ENCODE data around the gene HSD17B12. TPM values are rescaled to one million over a fixed set of nuclear protein-coding genes. Genes with fewer than 3 reads are reported as not detected.
A peak's percentile ranks its signal among the peaks of the same experiment; 100 is the strongest.

The HSD17B12 gene
- total and polyA plus RNA-seq, 2 experiments from 2014 or later, result 128 to 168 TPM

GRCh38 chr11:43723617-43724016, 43.1 kb downstream of the HSD17B12 start (continued):
- TF ChIP-seq, protein P1, sequence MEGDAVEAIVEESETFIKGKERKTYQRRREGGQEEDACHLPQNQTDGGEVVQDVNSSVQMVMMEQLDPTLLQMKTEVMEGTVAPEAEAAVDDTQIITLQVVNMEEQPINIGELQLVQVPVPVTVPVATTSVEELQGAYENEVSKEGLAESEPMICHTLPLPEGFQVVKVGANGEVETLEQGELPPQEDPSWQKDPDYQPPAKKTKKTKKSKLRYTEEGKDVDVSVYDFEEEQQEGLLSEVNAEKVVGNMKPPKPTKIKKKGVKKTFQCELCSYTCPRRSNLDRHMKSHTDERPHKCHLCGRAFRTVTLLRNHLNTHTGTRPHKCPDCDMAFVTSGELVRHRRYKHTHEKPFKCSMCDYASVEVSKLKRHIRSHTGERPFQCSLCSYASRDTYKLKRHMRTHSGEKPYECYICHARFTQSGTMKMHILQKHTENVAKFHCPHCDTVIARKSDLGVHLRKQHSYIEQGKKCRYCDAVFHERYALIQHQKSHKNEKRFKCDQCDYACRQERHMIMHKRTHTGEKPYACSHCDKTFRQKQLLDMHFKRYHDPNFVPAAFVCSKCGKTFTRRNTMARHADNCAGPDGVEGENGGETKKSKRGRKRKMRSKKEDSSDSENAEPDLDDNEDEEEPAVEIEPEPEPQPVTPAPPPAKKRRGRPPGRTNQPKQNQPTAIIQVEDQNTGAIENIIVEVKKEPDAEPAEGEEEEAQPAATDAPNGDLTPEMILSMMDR (conservative IDR thresholded peaks at IDR 0.05; ENCODE audit: low read depth in 2 of 2), result no peak

DNA sequence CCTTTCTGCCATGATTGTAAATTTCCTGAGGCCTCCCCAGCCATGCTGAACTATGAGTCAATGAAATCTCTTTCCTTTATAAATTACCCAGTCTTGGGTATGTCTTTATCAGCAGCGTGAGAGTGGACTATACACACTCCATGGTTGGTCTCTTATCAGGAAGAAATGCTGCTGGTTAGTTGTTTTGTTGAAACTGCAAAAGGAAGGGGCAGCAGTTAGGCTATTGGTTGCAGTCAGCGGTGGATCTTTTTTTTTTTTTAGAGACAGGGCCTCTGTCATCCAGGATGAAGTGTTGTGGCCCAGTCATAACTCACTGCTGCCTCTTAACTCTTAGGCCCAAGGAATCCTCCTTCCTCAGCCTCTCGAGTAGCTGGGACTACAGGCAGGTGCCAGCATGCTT, 51.7 kb downstream of the HSD17B12 start:
- ATAC-seq (no peak), DNase-seq (ENCODE audit: low spot score) (no peak)
- no peaks in the 10 kb centered on the region for H3K9me3 Mint-ChIP-seq
- H3K4me3 ChIP-seq, result no peak overlapping the region
- peaks cover 15% of the 10 kb centered on the region for H3K36me3 Mint-ChIP-seq (ENCODE audit: low read depth)
- no peak overlapping the region for H3K4me2 ChIP-seq
- no peaks in the 10 kb centered on the region for H3K36me3 ChIP-seq (ENCODE audit: insufficient read depth)
- H3K27me3 ChIP-seq (ENCODE audit: insufficient read depth), result no peaks in the 10 kb centered on the region
- H3K9me2 ChIP-seq (ENCODE audit: insufficient read depth), result no peaks in the 10 kb centered on the region
- peak overlapping the region; percentile 20; the same call in 1 of the 2 replicates for H3K27ac Mint-ChIP-seq
- H3K4me3 Mint-ChIP-seq, result no peak overlapping the region
- H3F3A ChIP-seq (replicated peaks; ENCODE audit: low read depth), result no peaks in the 10 kb centered on the region
- peaks cover 98% of the 10 kb centered on the region for H3K79me2 ChIP-seq (replicated peaks; ENCODE audit: insufficient read depth)
- H3K27ac ChIP-seq (ENCODE audit: low read depth), result no peak overlapping the region
- peaks cover 21% of the 10 kb centered on the region for H3K4me1 Mint-ChIP-seq
- no peak overlapping the region for H2AFZ ChIP-seq
- H3K4me1 ChIP-seq (ENCODE audit: insufficient read depth), result peaks cover 21% of the 10 kb centered on the region
- no peak for TF ChIP-seq JUNB (IDR thresholded peaks at IDR 0.05; ENCODE audit: unreplicated experiment)
- TF ChIP-seq ZNF331 (CRISPR knock-in tag; IDR thresholded peaks at IDR 0.05; ENCODE audit: low read depth), result no peak
- TF ChIP-seq NANOG (IDR thresholded peaks at IDR 0.05; ENCODE audit: borderline replicate concordance), result no peak
- no peak for TF ChIP-seq STAT1 (IDR thresholded peaks at IDR 0.05; ENCODE audit: unreplicated experiment)
- TF ChIP-seq, protein P1 (conservative IDR thresholded peaks at IDR 0.05; ENCODE audit: low read depth in 2 of 2), result no peak
- TF ChIP-seq EZH2phosphoT487 (IDR thresholded peaks at IDR 0.05; ENCODE audit: unreplicated experiment), result no peak
- H4K20me1 ChIP-seq (replicated peaks; ENCODE audit: insufficient read depth), result peaks cover 33% of the 10 kb centered on the region
- H3K27me3 Mint-ChIP-seq (ENCODE audit: insufficient read depth, low read depth, poor library complexity), result peaks cover 3% of the 10 kb centered on the region

DNA sequence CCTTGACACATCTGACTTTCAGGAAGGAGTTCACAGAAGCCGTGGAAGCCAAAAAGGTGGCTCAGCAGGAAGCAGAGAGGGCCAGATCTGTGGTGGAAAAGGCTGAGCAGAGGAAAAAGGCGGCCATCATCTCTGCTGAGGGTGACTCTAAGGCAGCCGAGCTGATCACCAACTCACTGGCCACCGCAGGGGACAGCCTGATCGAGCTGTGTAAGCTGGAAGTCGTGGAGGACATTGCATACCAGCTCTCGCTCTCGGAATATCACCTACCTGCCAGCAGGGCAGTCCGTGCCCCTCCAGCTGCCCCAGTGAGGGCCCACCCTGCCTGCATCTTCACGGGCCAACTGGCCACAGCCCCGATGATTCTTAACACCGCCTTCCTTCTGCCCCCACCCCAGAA, 53.7 kb downstream of the HSD17B12 start:
- Mint-ChIP-seq H3K9me3 (no peaks in the 10 kb centered on the region), H3K27me3 (ENCODE audit: insufficient read depth, low read depth, poor library complexity) (no peaks in the 10 kb centered on the region), H3K27ac (no peak overlapping the region), H3K4me1 (peaks cover 38% of the 10 kb centered on the region), H3K4me3 (no peak overlapping the region), H3K36me3 (ENCODE audit: low read depth) (peaks cover 17% of the 10 kb centered on the region)
- H3K27me3 ChIP-seq (ENCODE audit: insufficient read depth), result no peaks in the 10 kb centered on the region
- H3K79me2 ChIP-seq (replicated peaks; ENCODE audit: insufficient read depth), result peaks cover 98% of the 10 kb centered on the region
- H2AFZ ChIP-seq, result no peak overlapping the region
- H3K36me3 ChIP-seq (ENCODE audit: insufficient read depth), result no peaks in the 10 kb centered on the region
- peaks cover 40% of the 10 kb centered on the region for H3K4me1 ChIP-seq (ENCODE audit: insufficient read depth)
- no peaks in the 10 kb centered on the region for H3K9me2 ChIP-seq (ENCODE audit: insufficient read depth)
- H3K4me3 ChIP-seq, result no peak overlapping the region
- H3K27ac ChIP-seq (ENCODE audit: low read depth), result no peak overlapping the region
- TF ChIP-seq ZNF114 (CRISPR knock-in tag; IDR thresholded peaks at IDR 0.05), result no peak
- no peak overlapping the region for H3K4me2 ChIP-seq
- no peaks in the 10 kb centered on the region for H3F3A ChIP-seq (replicated peaks; ENCODE audit: low read depth)
- ATAC-seq (no peak), DNase-seq (ENCODE audit: low spot score) (no peak)
- H4K20me1 ChIP-seq (replicated peaks; ENCODE audit: insufficient read depth), result peaks cover 25% of the 10 kb centered on the region

Measured in GM23338 (cell line).